Measurements from ENCODE around the gene CLINT1. TPM values are rescaled to one million over a fixed set of nuclear protein-coding genes. Genes with fewer than 3 reads are reported as not detected.

CLINT1 gene
- total and polyA plus RNA-seq, 2 experiments from 2014 or later = 71.7 to 101 TPM

DNA sequence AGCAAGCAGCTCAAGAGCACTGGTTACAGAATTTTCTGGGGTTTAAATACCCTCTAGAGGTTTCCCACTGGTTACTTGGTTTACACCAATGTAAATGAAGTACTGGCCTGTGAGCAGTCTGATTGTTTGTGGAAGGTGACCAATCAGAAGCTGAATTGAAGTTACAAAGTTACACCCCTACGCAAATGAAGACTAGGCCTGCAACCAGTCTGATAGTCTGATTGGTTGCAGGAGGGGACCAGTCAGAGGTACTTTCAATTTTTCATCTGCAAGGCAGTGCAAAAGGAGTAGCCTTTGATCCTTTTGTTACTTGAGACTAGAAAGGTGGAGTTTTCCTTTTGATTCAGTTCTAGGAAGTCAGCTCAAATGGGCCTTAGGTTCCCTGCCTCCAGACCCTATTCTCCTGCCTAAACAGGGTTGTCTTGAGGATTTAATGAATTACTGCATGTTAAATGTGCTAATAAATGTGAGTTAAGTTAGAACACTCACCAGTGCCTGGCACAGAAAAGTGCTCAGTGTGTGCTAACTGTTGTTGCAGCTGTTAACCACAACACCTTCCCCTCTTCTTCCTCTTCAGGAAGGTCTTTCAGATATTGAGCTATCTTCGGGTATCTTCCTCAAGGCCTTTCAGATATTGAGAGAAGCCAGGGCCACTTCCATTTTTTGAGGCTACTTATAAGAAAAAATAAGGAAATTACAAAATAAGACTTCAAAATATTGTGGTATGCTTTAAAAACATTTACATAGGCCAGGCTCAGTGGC lies 32.1 kb upstream of the CLINT1 start:
- Histone ChIP-seq H3K4me3 (no peak overlapping the region), H3K9me2 (ENCODE audit: insufficient read depth) (no peaks in the 10 kb centered on the region), H4K20me1 (replicated peaks; ENCODE audit: insufficient read depth) (no peaks in the 10 kb centered on the region), H3F3A (replicated peaks; ENCODE audit: low read depth) (no peaks in the 10 kb centered on the region), H3K4me1 (ENCODE audit: insufficient read depth) (peaks cover 4% of the 10 kb centered on the region; the same call in 1 of the 2 replicates), H3K27ac (ENCODE audit: low read depth) (no peak overlapping the region), H2AFZ (no peak overlapping the region), H3K4me2 (no peak overlapping the region), H3K27me3 (ENCODE audit: insufficient read depth) (no peaks in the 10 kb centered on the region), H3K36me3 (ENCODE audit: insufficient read depth) (no peaks in the 10 kb centered on the region), H3K79me2 (replicated peaks; ENCODE audit: insufficient read depth) (no peaks in the 10 kb centered on the region)
- Mint-ChIP-seq H3K9me3 (peaks cover 15% of the 10 kb centered on the region), H3K27me3 (ENCODE audit: insufficient read depth, low read depth, poor library complexity) (no peaks in the 10 kb centered on the region), H3K4me3 (no peak overlapping the region), H3K36me3 (ENCODE audit: low read depth) (peaks cover 12% of the 10 kb centered on the region; the same call in 2 of the 3 replicates), H3K27ac (no peak overlapping the region), H3K4me1 (no peaks in the 10 kb centered on the region)
- ATAC-seq (peak; percentile 47; the same call in 2 of the 3 replicates), DNase-seq (ENCODE audit: low spot score) (peak; percentile 17)
- TF ChIP-seq, protein P1, sequence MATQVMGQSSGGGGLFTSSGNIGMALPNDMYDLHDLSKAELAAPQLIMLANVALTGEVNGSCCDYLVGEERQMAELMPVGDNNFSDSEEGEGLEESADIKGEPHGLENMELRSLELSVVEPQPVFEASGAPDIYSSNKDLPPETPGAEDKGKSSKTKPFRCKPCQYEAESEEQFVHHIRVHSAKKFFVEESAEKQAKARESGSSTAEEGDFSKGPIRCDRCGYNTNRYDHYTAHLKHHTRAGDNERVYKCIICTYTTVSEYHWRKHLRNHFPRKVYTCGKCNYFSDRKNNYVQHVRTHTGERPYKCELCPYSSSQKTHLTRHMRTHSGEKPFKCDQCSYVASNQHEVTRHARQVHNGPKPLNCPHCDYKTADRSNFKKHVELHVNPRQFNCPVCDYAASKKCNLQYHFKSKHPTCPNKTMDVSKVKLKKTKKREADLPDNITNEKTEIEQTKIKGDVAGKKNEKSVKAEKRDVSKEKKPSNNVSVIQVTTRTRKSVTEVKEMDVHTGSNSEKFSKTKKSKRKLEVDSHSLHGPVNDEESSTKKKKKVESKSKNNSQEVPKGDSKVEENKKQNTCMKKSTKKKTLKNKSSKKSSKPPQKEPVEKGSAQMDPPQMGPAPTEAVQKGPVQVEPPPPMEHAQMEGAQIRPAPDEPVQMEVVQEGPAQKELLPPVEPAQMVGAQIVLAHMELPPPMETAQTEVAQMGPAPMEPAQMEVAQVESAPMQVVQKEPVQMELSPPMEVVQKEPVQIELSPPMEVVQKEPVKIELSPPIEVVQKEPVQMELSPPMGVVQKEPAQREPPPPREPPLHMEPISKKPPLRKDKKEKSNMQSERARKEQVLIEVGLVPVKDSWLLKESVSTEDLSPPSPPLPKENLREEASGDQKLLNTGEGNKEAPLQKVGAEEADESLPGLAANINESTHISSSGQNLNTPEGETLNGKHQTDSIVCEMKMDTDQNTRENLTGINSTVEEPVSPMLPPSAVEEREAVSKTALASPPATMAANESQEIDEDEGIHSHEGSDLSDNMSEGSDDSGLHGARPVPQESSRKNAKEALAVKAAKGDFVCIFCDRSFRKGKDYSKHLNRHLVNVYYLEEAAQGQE (IDR thresholded peaks at IDR 0.05; ENCODE audit: unreplicated experiment) = no peak
- no peak for TF ChIP-seq JUNB (IDR thresholded peaks at IDR 0.05; ENCODE audit: unreplicated experiment)
- no peak for TF ChIP-seq CREB1 (CRISPR knock-in tag; IDR thresholded peaks at IDR 0.05; ENCODE audit: low read depth)
- no peak for TF ChIP-seq NANOG (IDR thresholded peaks at IDR 0.05; ENCODE audit: borderline replicate concordance)
- no peak for TF ChIP-seq POLR2AphosphoS5 (IDR thresholded peaks at IDR 0.05; ENCODE audit: low read depth)
- TF ChIP-seq STAT1 (IDR thresholded peaks at IDR 0.05; ENCODE audit: unreplicated experiment) = no peak
- TF ChIP-seq, protein P2, sequence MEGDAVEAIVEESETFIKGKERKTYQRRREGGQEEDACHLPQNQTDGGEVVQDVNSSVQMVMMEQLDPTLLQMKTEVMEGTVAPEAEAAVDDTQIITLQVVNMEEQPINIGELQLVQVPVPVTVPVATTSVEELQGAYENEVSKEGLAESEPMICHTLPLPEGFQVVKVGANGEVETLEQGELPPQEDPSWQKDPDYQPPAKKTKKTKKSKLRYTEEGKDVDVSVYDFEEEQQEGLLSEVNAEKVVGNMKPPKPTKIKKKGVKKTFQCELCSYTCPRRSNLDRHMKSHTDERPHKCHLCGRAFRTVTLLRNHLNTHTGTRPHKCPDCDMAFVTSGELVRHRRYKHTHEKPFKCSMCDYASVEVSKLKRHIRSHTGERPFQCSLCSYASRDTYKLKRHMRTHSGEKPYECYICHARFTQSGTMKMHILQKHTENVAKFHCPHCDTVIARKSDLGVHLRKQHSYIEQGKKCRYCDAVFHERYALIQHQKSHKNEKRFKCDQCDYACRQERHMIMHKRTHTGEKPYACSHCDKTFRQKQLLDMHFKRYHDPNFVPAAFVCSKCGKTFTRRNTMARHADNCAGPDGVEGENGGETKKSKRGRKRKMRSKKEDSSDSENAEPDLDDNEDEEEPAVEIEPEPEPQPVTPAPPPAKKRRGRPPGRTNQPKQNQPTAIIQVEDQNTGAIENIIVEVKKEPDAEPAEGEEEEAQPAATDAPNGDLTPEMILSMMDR (conservative IDR thresholded peaks at IDR 0.05; ENCODE audit: low read depth in 2 of 2) = no peak
- TF ChIP-seq, protein P3, sequence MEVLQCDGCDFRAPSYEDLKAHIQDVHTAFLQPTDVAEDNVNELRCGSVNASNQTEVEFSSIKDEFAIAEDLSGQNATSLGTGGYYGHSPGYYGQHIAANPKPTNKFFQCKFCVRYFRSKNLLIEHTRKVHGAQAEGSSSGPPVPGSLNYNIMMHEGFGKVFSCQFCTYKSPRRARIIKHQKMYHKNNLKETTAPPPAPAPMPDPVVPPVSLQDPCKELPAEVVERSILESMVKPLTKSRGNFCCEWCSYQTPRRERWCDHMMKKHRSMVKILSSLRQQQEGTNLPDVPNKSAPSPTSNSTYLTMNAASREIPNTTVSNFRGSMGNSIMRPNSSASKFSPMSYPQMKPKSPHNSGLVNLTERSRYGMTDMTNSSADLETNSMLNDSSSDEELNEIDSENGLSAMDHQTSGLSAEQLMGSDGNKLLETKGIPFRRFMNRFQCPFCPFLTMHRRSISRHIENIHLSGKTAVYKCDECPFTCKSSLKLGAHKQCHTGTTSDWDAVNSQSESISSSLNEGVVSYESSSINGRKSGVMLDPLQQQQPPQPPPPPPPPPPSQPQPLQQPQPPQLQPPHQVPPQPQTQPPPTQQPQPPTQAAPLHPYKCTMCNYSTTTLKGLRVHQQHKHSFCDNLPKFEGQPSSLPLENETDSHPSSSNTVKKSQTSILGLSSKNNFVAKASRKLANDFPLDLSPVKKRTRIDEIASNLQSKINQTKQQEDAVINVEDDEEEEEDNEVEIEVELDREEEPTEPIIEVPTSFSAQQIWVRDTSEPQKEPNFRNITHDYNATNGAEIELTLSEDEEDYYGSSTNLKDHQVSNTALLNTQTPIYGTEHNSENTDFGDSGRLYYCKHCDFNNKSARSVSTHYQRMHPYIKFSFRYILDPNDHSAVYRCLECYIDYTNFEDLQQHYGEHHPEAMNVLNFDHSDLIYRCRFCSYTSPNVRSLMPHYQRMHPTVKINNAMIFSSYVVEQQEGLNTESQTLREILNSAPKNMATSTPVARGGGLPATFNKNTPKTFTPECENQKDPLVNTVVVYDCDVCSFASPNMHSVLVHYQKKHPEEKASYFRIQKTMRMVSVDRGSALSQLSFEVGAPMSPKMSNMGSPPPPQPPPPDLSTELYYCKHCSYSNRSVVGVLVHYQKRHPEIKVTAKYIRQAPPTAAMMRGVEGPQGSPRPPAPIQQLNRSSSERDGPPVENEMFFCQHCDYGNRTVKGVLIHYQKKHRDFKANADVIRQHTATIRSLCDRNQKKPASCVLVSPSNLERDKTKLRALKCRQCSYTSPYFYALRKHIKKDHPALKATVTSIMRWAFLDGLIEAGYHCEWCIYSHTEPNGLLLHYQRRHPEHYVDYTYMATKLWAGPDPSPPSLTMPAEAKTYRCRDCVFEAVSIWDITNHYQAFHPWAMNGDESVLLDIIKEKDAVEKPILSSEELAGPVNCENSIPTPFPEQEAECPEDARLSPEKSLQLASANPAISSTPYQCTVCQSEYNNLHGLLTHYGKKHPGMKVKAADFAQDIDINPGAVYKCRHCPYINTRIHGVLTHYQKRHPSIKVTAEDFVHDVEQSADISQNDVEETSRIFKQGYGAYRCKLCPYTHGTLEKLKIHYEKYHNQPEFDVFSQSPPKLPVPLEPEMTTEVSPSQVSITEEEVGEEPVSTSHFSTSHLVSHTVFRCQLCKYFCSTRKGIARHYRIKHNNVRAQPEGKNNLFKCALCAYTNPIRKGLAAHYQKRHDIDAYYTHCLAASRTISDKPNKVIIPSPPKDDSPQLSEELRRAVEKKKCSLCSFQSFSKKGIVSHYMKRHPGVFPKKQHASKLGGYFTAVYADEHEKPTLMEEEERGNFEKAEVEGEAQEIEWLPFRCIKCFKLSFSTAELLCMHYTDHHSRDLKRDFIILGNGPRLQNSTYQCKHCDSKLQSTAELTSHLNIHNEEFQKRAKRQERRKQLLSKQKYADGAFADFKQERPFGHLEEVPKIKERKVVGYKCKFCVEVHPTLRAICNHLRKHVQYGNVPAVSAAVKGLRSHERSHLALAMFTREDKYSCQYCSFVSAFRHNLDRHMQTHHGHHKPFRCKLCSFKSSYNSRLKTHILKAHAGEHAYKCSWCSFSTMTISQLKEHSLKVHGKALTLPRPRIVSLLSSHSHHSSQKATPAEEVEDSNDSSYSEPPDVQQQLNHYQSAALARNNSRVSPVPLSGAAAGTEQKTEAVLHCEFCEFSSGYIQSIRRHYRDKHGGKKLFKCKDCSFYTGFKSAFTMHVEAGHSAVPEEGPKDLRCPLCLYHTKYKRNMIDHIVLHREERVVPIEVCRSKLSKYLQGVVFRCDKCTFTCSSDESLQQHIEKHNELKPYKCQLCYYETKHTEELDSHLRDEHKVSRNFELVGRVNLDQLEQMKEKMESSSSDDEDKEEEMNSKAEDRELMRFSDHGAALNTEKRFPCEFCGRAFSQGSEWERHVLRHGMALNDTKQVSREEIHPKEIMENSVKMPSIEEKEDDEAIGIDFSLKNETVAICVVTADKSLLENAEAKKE (CRISPR knock-in tag; IDR thresholded peaks at IDR 0.05) = no peak
- no peak for TF ChIP-seq ETS1 (IDR thresholded peaks at IDR 0.05)
- no peak for TF ChIP-seq ZNF114 (CRISPR knock-in tag; IDR thresholded peaks at IDR 0.05)
- TF ChIP-seq EZH2 (IDR thresholded peaks at IDR 0.05; ENCODE audit: low read depth, unreplicated experiment) = no peak
